ENCODE results near the gene TMEM59L.
"Not testable (repeated sequence)": the region's sequence is repeated elsewhere in the genome, so short reads cannot be mapped to it uniquely, and the experiment has no call there.

Gene TMEM59L

DNA sequence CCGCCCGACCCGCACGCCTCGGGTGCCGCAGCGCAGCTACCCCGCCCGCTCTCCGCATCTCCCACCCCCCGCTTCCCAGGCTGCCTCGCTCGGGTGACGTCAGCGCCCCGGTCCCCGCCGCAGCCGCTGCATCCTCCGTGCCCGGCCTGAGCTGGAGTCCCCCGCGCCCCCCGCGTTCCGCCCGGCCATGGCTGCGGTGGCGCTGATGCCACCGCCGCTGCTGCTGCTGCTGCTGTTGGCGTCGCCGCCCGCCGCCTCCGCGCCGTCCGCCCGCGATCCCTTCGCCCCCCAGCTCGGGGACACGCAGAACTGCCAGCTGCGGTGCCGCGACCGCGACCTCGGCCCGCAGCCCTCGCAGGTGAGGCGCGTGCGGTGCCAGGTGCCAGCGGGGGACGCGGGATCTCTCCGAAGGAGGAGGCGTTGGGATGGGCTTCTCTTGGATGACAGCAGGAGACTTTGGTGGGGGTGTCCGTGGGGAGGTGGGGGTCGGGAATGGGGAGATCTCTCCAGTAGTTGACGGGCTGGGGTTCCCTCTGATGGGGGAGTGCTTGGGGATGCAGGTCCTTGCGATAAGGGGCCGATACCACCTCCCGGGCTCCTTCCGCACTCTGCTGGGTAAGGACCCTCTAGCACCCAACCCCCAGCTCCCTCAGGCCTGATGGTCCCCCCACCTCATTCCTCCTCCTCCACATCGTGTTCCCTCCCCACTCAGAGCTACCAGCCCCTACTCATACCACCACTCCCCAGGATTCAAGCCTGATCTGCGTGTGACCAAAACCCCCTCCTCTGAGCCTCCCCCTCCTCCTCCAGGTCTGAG lies at the start of gene TMEM59L:
Gene TMEM59L, plus strand, starts transcription at position 99 of the 817 bp plus-strand sequence. Its CDS starts 89 bp downstream, at position 188.
- DNase-seq (ENCODE audit: low read depth), result no peak

DNA sequence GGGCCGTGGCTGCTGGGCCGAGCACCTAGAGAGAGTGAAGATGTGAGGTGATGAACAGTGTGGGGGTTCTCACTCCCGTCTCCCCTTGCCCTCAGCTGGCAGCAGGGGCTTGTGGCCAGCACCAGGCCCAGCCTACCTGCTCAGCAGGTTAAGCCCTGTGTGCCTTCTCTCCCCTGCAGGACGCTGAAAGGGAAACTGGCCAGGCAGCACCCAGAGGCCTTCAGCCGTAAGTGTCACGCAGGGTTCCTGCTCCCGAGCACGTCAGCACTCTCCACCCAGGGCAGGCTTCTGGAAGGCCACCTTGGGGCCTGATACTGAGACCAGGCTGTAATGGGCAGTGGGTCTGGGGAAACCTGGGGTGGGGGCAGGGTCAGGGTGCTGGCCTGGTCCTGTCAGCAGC lies 45.7 kb upstream of the TMEM59L start:
- no peak for DNase-seq (ENCODE audit: low read depth)

DNA sequence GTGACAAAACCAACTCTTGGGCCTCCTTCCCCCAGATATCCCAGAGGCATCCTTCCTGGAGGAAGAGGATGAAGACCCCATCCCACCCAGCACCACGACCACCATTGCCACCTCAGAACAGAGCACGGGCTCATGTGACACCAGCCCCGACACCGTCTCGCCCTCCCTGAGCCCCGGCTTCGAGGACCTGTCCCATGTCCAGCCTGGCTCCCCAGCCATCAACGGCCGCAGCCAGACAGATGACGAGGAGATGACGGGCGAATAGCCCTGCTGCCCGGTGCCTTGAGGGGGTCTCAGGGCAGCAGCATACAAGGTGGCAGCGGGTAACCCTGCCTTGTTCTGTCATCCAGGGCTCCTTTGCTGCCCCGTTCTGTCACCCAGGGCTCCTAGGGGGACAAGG lies 44.3 kb upstream of the TMEM59L start:
- DNase-seq (ENCODE audit: low read depth), result no peak

DNA sequence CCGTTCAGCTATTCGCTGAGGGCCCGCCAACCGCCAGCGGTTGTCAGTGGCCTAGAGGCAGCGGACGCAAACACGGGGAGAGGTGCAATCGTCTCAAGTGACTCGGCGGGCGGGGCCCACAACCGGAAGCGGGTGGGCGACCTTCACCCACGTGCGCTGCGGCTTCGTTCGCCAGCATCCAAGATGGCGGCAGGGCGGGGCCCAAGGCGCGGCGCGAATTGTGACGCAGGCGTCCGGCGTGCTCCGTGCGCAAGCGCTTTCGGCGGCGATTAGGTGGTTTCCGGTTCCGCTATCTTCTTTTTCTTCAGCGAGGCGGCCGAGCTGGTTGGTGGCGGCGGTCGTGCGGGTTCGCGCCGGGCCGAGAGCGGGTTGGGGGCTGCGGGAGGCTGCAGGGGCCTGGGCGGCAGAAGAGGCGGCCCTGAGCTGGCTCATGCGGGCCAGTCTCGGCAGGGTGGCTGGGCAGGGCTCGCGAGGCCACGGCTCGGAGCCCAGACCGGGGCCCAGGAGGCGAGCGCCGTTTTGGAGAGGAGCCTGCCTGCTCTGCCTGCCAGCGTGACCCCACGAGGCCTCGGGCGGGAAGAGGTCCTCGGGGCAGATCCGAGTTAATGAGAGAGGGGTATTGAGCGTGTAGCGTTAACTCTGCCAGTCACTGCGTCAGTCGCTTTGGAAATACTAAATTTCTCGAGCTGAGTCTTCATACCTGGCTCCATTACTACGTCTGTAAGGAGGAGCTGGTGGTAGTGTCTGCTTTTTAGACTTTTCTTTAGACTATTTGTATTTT lies 40.9 kb upstream of the TMEM59L start, which contains the start of gene UBA52:
Gene UBA52, plus strand, starts transcription at position 294 of the 781 bp plus-strand sequence. CDS start 1,444 bp downstream, outside the sequence.
- peak; percentile 97 for DNase-seq (ENCODE audit: low read depth)

DNA sequence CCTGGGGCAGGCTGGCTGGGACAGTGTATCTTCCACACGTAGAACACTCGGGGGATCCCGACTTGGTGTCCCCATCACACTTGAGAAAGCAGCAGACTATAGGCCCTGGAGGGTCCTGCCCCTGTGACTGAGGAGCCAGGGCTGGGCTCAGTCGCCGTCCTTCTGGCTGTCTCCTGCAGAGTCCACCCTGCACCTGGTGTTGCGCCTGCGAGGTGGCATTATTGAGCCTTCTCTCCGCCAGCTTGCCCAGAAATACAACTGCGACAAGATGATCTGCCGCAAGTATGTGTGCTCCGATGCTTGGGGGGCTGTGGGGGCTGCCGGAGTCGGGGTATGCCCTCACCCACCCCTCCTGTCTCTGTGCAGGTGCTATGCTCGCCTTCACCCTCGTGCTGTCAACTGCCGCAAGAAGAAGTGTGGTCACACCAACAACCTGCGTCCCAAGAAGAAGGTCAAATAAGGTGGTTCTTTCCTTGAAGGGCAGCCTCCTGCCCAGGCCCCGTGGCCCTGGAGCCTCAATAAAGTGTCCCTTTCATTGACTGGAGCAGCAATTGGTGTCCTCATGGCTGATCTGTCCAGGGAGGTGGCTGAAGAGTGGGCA lies 37.9 kb upstream of the TMEM59L start:
- DNase-seq (ENCODE audit: low read depth), result no peak

DNA sequence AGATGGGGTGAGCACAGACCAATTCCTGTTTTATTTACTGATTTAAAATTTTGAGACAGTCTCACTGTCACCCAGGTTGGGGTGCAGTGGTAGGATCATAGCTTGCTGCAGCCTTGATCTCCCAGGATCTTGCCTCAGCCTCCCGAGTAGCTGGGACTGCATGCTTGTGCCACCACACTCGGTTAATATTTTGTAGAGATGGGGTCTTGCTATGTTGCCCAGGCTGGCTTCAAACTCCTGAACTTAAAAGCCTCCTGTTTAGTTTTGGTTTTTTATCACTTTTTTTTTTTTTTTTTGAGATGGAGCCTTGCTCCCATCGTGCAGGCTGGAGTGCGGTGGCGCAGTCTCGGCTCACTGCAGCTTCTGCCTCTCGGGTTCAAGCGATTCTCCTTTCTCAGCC lies 36.3 kb upstream of the TMEM59L start:
- DNase-seq (ENCODE audit: low read depth), result no peak

DNA sequence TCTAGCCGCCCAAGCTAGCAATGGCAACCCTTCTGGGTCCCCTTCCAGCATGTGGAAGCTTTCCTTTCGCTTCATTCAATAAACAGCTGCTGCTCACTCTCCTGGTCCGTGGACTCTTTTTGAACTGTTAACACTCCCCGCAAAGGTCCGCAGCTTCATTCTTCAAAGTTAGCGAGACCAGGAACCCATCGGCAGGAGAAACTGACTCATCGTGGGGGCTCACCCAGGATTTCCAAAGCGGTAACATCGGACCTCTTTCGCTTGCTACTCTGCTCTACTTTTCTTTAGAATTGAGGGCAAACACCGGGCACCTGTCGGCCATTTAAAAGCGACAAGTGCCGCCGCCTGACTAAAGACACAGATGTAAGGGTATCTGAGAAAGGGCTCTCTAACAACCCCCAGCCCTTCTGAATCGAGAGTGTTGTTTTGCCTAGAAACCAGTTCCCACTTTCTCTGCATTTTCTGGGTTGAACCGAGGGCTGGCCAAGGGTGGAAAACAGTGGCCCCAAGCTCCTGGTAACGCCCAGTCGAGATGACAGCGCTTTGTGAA lies 35.2 kb upstream of the TMEM59L start:
- DNase-seq (ENCODE audit: low read depth), result no peak

DNA sequence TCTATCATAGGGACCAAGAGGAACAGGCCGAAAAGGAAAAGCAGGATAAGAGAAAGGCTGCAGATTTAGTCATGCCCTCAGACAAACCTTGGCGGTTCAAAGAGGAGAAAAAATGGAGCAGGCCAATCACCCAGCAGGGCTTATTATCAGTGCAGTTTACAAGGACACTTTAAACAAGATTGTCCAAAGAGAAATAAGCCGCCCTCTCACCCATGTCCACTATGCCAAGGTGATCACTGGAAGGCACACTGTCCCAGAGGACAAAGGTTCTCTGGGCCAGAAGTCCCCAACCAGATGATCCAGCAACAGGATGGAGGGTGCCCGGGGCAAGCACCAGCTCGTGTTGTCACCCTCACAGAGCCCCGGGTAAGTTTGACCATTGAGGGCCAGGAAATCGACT lies 32.4 kb upstream of the TMEM59L start:
- no peak for DNase-seq (ENCODE audit: low read depth)

DNA sequence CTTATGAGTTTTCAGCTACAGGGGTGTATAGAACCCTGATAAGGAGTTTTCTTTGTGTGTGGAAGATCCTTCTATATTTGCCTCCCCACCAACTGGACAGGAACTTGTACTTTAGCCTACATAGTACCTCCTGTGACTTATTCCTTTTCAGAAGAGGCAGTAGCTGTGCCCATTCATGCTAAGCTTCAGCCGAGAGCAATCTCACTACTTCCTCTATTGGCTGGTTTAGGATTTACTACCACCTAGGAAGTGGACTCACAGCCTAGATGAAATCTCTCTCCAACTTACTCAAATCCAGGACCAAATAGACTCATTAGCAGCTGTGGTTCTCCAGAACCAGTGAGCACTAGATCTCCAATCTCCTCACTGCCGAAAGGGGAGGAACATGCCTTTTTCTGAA lies 26.4 kb upstream of the TMEM59L start:
- DNase-seq (ENCODE audit: low read depth), result no peak

DNA sequence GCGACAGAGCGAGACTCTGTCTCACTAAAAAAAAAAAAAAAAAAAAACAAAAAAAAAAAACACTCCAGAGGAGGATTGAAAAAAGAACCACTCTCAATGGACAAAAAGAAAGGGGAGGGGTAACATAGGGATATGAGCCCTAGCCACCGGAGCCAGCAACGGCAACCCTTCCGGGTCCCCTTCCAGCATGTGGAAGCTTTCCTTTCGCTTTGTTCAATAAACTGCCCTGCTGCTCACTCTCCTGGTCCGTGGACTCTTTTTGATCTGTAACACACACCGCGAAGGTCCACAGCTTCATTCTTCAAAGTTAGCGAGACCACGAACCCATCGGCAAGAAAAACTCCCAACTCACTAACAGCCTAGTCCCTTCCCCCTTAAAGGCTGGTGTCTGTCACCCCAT lies 25.1 kb upstream of the TMEM59L start:
- DNase-seq (ENCODE audit: low read depth), result no peak

DNA sequence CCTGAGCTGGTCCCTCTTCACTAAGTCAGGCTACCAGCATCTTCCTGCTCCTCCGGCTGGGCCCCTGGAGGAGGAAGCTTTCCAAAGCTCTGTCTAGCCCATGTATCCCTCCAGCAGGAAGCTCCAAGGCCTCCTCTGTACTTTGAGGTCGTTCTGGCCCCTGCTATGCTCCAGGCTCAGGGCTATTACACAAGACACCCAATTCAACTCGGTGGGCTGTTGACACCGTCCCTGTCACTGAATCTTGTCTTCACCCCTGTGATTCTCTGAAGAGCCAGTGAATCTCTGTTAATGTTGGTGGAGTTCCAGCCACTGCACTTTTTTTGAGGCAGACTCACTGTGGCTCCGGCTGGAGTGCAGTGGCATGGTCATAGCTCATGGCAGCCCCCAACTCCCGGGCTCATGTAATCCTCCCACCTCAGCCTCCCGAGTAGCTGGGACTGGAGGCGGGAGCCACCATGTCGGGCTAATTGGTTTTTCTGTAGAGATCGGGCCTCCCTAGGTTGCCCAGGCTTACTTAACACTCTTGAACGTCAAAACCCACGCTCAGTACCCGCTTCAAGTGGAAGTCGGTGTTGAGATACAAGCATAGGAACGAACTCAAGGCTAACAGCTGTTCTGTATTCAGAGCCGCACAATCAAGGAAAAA lies 24.6 kb upstream of the TMEM59L start:
- no peak for DNase-seq (ENCODE audit: low read depth)

DNA sequence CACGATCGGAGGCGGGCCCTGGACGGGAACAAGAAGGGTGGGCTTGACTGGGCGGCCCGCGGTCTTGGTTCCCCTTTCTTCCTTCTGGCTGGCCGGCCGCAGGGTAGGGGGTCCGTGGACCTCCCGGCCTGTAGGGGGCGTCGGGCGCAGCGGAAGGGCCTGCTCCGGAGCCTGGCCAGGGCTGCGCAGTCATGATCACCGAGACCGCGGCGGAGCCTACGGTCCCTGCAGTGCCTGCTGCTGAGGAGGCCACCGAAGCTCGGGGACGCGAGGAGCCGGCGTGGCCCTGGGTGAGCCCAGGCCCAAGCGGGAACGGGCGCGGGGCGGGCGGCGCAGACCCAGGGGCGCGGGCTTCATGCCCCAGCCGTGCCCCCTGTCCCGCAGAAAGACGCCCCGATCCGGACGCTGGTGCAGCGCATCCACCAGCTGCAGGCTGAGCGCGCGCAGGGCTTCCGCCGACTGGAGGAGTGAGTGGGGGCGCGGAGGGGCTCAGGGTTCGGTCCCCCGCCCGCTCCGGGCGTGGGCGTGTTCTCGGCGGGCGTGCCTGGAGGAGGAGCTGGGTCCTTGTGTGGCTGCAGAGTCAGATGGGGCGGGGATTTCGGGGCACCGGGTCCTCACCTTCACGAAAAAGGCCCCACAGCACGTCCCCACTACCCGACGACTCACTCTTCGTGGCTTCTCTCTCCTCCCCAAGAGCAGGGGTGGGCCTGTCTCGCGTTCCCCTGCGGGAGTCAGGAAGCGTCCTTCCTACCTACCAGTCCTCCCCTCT lies 23.9 kb upstream of the TMEM59L start, which contains the start of gene REX1BD:
Gene REX1BD, plus strand, starts transcription at position 188 of the 769 bp plus-strand sequence. Its CDS starts 4 bp downstream, at position 192.
- peak; percentile 72 for DNase-seq (ENCODE audit: low read depth)

DNA sequence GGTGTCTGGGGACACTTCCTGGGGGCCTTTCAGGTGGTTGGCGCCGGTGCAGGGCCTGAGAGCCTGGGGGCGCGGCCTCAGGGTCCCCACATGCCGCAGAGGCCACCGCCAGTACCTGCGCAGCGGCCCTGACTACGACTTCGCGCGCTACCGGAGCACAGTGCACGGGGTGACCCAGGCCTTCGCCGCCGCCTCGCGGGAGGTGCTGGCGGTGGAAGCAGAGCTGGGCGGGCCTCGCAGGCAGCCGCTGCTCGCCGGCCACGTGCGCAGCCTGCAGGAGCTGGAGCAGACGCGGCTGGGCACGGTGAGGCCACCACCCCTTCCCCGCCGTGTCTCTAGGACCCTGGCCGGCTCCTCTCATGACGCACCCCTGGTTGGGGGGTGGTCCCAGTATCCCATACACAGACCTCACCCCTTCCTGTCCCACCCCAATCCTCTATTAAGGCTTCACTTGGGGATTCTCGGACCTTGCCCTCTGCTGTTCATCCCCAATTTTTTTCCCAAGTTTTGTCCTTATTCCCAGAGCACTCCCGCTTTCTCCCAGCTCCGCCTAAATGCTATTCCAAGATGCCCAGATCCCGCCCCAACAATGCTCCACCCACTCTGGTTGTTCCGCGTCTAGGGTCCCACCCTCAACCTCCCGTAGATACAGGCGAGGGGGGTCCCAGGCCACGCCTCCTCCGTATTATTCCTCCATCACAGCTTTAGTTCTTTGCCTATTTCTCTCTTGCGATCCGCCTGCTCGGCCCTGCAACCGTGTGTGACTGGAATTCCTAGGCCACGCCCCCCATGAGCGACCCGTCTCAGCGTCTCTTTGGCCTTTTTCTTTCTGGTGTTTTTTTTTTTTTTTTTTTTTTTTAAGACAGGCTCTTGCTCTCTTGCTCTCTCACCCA lies 23.0 kb upstream of the TMEM59L start:
- no peak for DNase-seq (ENCODE audit: low read depth)

DNA sequence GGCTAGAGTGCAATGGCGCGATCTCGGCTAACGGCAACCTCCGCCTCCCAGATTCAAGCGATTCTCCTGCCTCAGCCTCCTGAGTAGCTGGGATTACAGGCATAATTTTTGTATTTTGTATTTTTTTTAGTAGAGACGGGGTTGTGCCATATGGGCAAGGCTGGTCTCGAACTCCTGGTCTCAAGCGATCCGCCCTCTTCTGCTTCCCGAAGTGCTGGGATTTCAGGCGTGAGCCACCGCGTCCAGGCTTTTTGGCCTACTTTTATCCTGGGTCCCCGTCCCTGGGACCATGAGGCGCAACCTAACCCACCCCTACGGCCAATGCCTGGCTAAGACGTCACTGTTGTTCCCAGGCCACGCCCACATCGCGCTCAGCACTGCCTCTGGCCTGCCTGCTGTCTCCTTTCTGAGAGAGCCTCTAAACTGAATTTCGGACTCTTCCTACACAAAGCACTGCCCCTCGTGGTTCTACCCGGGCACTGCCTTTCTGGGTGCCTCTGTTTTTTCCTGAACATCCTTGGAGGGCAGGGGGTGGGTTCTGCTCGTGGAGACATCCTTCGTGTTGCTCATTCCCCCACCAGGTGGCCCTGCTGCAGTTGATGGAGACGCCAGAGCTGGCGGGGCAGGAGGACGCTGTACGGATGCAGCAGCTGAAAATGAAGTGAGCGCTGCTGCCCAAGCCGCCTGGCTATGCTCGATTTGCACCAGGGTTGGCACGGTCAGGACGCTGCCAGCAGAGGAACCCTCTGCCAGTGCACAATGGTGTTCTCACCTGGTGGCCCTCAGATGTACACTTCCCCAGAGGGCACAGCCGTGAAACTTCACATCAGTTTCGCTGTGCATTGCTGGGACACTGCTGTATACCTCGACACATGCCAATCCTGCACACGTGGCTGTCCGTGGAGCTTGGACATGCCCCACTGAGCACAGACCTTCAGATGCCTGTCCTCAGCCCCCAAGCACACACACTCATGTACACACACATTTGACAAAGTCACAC lies 22.1 kb upstream of the TMEM59L start:
- no peak for DNase-seq (ENCODE audit: low read depth)

DNA sequence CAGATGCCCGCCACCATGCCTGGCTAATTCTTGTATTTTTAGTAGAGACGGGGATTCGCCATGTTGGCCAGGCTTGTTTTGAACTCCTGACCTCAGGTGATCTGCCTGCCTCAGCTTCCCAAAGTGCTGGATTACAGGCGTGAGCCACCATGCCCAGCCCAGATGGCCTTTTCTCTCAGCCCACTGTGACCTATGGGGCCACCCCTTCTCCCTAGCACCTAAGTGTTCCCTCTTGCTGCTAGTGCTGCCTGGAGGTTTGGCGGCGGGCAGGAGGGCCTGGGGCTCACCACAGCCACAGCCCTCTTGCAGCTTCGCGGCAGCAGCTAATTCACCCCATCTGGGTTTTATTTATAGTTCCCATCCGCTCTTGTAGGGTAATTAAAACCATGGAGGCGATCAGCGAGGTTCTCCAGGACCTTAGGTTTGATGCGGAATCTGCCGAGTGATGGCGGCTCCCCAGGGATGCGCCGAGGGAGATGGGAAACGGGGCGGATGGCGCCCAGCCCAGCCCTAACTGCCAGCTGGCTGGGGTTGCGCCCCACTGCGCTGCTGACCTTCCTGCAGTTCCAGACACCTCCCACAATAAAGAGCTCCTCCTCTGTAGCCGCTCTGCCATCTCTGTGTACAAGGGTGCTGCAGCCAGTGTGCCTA lies 20.8 kb upstream of the TMEM59L start:
- DNase-seq (ENCODE audit: low read depth), result no peak

DNA sequence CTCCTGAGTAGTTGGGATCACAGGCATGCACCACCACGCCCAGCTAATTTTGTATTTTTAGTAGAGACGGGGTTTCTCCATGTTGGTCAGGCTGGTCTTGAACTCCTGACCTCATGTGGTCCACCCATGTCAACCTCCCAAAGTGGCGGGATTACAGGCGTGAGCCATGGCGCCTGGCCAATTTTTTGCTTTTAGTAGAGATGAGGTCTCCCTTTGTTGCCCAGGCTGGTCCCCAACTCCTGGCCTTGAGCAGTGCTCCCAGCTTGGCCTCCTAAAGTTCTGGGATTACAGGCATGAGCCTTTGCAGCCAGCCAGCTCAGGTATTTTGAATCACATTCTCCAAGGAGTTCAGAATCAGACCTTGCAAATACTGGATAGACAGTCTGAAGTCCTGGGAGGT lies 19.9 kb upstream of the TMEM59L start:
- not testable (repeated sequence) for DNase-seq (ENCODE audit: low read depth)

DNA sequence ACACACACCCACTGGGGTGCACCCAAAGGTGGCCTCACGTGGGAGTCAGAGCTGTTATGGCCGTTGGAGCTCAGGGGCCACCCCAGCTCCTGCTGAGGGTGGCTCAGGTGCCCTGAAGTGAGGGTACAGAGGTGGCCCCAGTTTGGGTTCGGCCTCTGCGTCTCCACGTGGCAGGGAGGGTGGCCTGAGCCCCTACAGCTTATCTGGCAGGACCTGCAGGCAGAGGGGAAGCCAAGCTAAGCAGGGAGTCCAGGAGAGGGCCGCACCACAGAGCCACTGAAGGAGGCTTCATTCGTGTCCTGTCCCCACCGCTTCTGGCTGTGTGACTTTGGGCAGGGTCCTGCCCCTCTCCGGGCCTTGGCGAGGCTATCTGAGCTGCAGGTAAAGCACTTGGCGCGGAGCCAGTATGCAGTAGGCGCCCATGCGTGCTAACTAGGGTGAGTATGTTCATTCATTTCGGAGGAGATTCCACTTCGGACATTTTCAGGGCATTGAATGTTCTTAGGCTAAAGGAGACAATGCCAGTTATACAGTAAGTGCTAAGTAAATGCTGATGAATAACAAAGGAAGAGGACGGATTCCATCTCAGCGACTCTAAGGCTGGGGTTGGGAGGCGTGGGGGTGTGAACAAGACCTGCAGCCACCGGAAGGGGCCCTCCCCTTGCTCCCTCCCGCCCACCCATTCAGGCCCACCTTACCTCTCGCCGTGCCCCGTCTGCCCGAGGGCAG lies 19.1 kb upstream of the TMEM59L start:
- DNase-seq (ENCODE audit: low read depth), result no peak
